A549 (cell line): Measurements from ENCODE around the gene NMRAL1.

Experiments
- BHLHE40 ChIP-seq: IDR thresholded peaks from 2 replicates; pipeline ENCODE4 v1.6.1; 2012; ENCODE audit warnings: low read depth, low read length, inconsistent platforms
- CTCF ChIP-seq: fragments of >200 bp; sonication (Bioruptor Twin); formaldehyde crosslinking; IDR thresholded peaks from 3 replicates; pipeline ENCODE4 v1.5.1; 2016
- JUNB ChIP-seq: fragments of >200 bp; sonication (Bioruptor Twin); formaldehyde crosslinking; IDR thresholded peaks from 2 replicates; pipeline ENCODE4 v1.6.1; 2016
- KDM1A ChIP-seq: fragments of 200-600 bp; sonication (generic); IDR thresholded peaks from 2 replicates; pipeline ENCODE4 v1.6.1; 2016; ENCODE audit warnings: low read depth, mild to moderate bottlenecking
- KDM5A ChIP-seq: fragments of 200-600 bp; sonication (generic); IDR thresholded peaks from 2 replicates; pipeline ENCODE4 v1.6.1; 2016; ENCODE audit warnings: antibody characterized with exemption, mild to moderate bottlenecking
- MAZ ChIP-seq: fragments of 150-350 bp; IDR thresholded peaks from 2 replicates; pipeline ENCODE4 v1.6.1; 2014; ENCODE audit warnings: antibody characterized with exemption, low read depth, low read length, borderline replicate concordance
- NR3C1 ChIP-seq: fragments of >200 bp; sonication (Bioruptor Twin); formaldehyde crosslinking; IDR thresholded peaks from 3 replicates; pipeline ENCODE4 v1.6.1; 2017
- POLR2A ChIP-seq: IDR thresholded peaks from 2 replicates; pipeline ENCODE4 v1.6.1; 2012; ENCODE audit warnings: mild to moderate bottlenecking, low read length
- RNF2 ChIP-seq: fragments of 200-600 bp; sonication (generic); IDR thresholded peaks from 2 replicates; pipeline ENCODE4 v1.6.1; 2016; ENCODE audit warnings: low read depth, mild to moderate bottlenecking, antibody characterized with exemption, moderate library complexity, borderline replicate concordance

- TF ChIP-seq BHLHE40 (no peak), NR3C1 (no peak), KDM5A (no peak), CTCF (no peak), JUNB (no peak), KDM1A (no peak), MAZ (no peak), POLR2A (no peak), RNF2 (no peak)
These were observed 19.3 kb downstream of the NMRAL1 start for GRCh38 chr16:4455081-4455480.
